GM12874 (cell line): ENCODE results near the gene RAD50.

ENCODE experiments used
- CTCF ChIP-seq: IDR thresholded peaks from 2 replicates; pipeline ENCODE4 v1.5.1; 2011; ENCODE audit warnings: low read depth, mild to moderate bottlenecking, control low read depth, low read length, moderate library complexity; ENCODE audit not compliant: insufficient read depth

The RAD50 gene

GRCh38 chr5:132679166-132679565 is 122.4 kb downstream of the RAD50 start:
- no peak for TF ChIP-seq CTCF

- TF ChIP-seq CTCF: no peak
These were observed 123.1 kb downstream of the RAD50 start for GRCh38 chr5:132679717-132680380.

- TF ChIP-seq CTCF: no peak
These were observed 124.2 kb downstream of the RAD50 start for GRCh38 chr5:132680780-132681475.

- no peak for TF ChIP-seq CTCF
These were observed 124.7 kb downstream of the RAD50 start for GRCh38 chr5:132681476-132681831.

- TF ChIP-seq CTCF: no peak
These were observed 125.2 kb downstream of the RAD50 start for GRCh38 chr5:132681983-132682382.

- no peak for TF ChIP-seq CTCF
These were observed 127.7 kb downstream of the RAD50 start for GRCh38 chr5:132684491-132684890.

- TF ChIP-seq CTCF: no peak
These were observed 128.3 kb downstream of the RAD50 start for GRCh38 chr5:132684922-132685720.
